ENCODE results near the gene GLDN. TPM values are rescaled to one million over a fixed set of nuclear protein-coding genes. Genes with fewer than 3 reads are reported as not detected.

The GLDN gene
- total RNA-seq, result 1 to 10 TPM in 2 of 4 donors, under 1 TPM in 1, not detected in 1; 0.48 to 3.7 (median 2.6) TPM

DNA sequence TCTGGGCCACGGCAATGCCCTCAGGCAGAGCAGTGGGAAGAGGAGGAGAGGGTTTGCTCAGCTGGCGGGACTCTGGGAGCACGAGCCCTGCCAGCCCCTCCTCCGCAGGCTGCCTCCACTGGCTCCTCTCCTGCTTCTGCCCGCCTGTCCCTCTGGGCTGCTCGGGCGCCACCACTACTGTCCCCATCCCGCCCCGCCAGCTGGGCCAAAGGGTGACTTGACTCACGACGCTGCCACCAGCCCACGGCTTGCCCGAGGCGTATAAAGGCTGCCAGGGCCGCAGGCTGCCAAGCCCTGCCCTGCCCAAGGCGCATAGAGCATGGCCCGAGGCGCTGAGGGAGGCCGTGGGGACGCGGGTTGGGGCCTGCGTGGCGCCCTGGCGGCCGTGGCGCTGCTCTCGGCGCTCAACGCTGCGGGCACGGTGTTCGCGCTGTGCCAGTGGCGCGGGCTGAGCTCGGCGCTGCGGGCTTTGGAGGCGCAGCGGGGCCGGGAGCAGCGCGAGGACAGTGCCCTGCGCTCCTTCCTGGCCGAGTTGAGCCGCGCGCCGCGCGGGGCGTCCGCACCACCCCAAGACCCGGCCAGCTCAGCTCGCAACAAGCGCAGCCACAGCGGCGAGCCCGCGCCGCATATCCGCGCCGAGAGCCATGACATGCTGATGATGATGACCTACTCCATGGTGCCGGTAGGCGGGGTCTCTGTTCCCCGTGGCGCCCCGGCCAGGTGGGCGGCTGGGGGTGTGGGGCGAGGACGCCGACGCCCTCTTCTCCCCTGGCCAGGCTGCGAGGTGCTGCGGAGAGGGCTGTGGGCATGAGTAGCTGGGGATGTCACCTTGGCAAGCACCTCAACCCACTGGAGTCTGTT lies at the start of gene GLDN:
Gene GLDN, plus strand, starts transcription at position 290 of the 861 bp plus-strand sequence. Its CDS starts 30 bp downstream, at position 320.
- TF ChIP-seq POLR2A (IDR thresholded peaks at IDR 0.05), result no peak
- no peak for TF ChIP-seq POLR2AphosphoS5 (IDR thresholded peaks at IDR 0.05)
- TF ChIP-seq, protein P1, sequence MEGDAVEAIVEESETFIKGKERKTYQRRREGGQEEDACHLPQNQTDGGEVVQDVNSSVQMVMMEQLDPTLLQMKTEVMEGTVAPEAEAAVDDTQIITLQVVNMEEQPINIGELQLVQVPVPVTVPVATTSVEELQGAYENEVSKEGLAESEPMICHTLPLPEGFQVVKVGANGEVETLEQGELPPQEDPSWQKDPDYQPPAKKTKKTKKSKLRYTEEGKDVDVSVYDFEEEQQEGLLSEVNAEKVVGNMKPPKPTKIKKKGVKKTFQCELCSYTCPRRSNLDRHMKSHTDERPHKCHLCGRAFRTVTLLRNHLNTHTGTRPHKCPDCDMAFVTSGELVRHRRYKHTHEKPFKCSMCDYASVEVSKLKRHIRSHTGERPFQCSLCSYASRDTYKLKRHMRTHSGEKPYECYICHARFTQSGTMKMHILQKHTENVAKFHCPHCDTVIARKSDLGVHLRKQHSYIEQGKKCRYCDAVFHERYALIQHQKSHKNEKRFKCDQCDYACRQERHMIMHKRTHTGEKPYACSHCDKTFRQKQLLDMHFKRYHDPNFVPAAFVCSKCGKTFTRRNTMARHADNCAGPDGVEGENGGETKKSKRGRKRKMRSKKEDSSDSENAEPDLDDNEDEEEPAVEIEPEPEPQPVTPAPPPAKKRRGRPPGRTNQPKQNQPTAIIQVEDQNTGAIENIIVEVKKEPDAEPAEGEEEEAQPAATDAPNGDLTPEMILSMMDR (IDR thresholded peaks at IDR 0.05), result no peak
- TF ChIP-seq EP300 (IDR thresholded peaks at IDR 0.05; ENCODE audit: low read depth), result no peak
- in situ Hi-C loops (cut with MboI; ENCODE audit: low pct_ligation_motif_present in 1 of 4, low pct_unique_long_range_greater_than_20kb in 1 of 4, low sequenced_read_pairs in 3 of 4) (no loop called here), intact Hi-C loops (cut with DNase I; ENCODE audit: low total_unique reads) (loop anchor here (2.0 kb wide), 1 partner anchor 19 kb away; no protein-coding TSS in a partner anchor)
- DNase-seq, result no peak
- Histone ChIP-seq H3K9me3 (no peaks in the 10 kb centered on the region), H3K4me3 (peak within 1 kb of the TSS in 3 of 4 donors; percentile 9 to 55 (median 30)), H3K4me1 (peaks cover 0 to 17% (median 11%) of the 10 kb centered on the region in 4 donors), H3K36me3 (no peaks in the 10 kb centered on the region), H3K27me3 (peaks cover 48% of the 10 kb centered on the region), H3K27ac (no peak within 1 kb of the TSS)
- WGBS, 2 donors (ENCODE audit: low coverage in 1 of 2), result 28% methylated on average over 5 of the region's 76 CpGs; no CpG with 5 or more reads in 1 of the 2 donors

DNA sequence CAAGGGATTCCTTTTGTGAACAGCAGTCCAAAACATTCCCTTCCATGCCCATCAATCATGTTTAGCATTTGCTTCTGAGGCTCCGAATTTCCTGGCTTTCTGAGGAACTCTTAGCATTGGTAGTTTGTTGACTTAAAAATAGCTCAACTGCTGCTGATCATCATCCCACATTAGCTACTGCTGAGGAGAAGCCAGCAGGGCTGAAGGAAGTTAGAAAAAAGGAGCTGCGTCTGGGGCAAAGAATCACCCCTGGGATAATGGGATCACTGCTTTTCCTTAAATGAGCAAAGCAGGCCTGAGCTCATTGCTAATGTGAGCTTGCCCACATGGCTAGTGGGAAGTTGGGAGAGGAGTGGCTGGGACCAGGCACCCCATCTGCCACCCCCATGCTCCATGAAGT lies 42.8 kb upstream of the GLDN start:
- 67 to 100% methylated on average over 1 to 2 of the region's 2 CpGs for WGBS, 2 donors (ENCODE audit: low coverage in 1 of 2)
- Histone ChIP-seq H3K4me1 (peaks cover 0 to 5% (median 0%) of the 10 kb centered on the region in 4 donors), H3K9me3 (no peaks in the 10 kb centered on the region), H3K36me3 (no peaks in the 10 kb centered on the region), H3K27ac (peak overlapping the region in 2 of 4 donors; percentile 15 to 34), H3K4me3 (no peak overlapping the region), H3K27me3 (no peaks in the 10 kb centered on the region)
- in situ Hi-C loops (cut with MboI; ENCODE audit: low pct_ligation_motif_present in 1 of 4, low pct_unique_long_range_greater_than_20kb in 1 of 4, low sequenced_read_pairs in 3 of 4) (no loop called here), intact Hi-C loops (cut with DNase I; ENCODE audit: low total_unique reads) (no loop called here)
- no peak for TF ChIP-seq POLR2AphosphoS5 (IDR thresholded peaks at IDR 0.05)
- no peak for TF ChIP-seq POLR2A (IDR thresholded peaks at IDR 0.05)
- no peak for TF ChIP-seq EP300 (IDR thresholded peaks at IDR 0.05; ENCODE audit: low read depth)
- TF ChIP-seq, protein P1 (IDR thresholded peaks at IDR 0.05), result no peak
- no peak for DNase-seq

DNA sequence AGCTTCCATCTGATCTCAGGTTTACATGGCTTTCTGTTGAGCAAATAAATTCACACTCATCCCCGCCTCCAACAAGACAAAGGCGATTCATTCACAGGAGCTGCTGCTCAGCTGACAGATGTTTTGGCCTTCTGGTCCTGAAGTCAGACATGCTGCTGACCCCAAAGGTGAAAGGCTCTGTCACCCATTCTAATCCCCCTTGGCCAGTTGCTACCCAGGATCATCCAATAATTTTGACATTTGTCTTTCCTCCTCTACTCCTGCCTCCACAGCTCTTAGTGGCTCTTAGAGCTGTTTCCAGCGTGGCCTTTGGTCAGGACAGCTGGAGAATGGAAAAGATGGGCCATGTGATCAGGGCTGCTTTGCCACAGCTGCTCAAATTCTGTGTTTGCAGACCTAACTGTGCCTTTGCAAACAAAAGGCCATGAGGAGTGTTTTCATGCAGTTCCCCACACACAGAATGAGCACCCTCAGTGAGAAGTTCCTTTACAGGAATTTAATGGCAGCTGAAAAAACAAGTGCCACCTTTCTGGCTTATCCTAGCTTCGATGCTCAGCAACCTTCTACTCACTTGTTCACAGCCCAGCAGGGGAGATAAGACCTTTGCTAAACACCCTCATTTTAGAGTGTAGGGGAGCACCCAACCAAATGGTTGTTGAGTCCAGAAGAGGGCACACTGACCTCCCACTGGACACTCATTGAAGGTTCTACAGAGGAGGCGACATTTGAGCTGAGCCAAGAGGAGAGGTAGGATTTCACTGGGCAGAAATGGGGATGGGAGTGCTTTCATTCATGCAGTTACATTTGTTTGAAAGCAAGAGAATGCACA lies 42.1 kb upstream of the GLDN start:
- in situ Hi-C loops (cut with MboI; ENCODE audit: low pct_ligation_motif_present in 1 of 4, low pct_unique_long_range_greater_than_20kb in 1 of 4, low sequenced_read_pairs in 3 of 4) (no loop called here), intact Hi-C loops (cut with DNase I; ENCODE audit: low total_unique reads) (no loop called here)
- peak overlapping the region in 2 of 4 donors; percentile 15 for H3K27ac ChIP-seq
- no peaks in the 10 kb centered on the region for H3K36me3 ChIP-seq
- TF ChIP-seq POLR2AphosphoS5 (IDR thresholded peaks at IDR 0.05), result no peak
- H3K4me3 ChIP-seq, result no peak overlapping the region
- H3K4me1 ChIP-seq, result peaks cover 0 to 5% (median 0%) of the 10 kb centered on the region in 4 donors
- 60 to 70% methylated on average over 1 to 5 of the region's 5 CpGs for WGBS, 2 donors (ENCODE audit: low coverage in 1 of 2)
- no peaks in the 10 kb centered on the region for H3K27me3 ChIP-seq
- H3K9me3 ChIP-seq, result no peaks in the 10 kb centered on the region
- DNase-seq, result no peak

DNA sequence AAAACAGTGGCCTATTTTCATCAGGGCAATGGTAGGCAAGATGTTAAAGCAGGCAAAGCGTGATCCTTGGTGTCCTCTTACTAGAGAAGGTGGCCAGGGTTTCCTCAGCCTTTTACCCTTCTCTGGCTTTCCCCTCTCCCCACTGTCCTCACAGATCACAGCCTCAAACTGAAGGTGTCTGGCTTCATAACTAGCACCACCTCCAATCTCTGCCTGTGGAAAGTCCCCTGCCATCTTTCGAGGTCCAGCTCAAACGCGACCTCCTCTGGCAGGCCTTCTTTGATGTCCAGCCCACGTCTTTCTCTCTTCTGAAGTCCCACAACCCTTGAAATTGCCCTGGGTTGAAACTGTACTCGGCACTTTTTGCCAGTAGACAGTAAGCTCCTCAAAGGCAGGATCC lies 39.0 kb upstream of the GLDN start:
- peaks cover 0 to 5% (median 0%) of the 10 kb centered on the region in 4 donors for H3K4me1 ChIP-seq
- no peaks in the 10 kb centered on the region for H3K9me3 ChIP-seq
- H3K4me3 ChIP-seq, result no peak overlapping the region
- H3K27me3 ChIP-seq, result no peaks in the 10 kb centered on the region
- H3K36me3 ChIP-seq, result no peaks in the 10 kb centered on the region
- intact Hi-C loops (cut with DNase I; ENCODE audit: low total_unique reads) (no loop called here), in situ Hi-C loops (cut with MboI; ENCODE audit: low pct_ligation_motif_present in 1 of 4, low pct_unique_long_range_greater_than_20kb in 1 of 4, low sequenced_read_pairs in 3 of 4) (no loop called here)
- TF ChIP-seq POLR2AphosphoS5 (IDR thresholded peaks at IDR 0.05) (no peak), POLR2A (IDR thresholded peaks at IDR 0.05) (no peak), EP300 (IDR thresholded peaks at IDR 0.05; ENCODE audit: low read depth) (no peak)
- TF ChIP-seq, protein P1 (IDR thresholded peaks at IDR 0.05), result no peak
- no peak for DNase-seq
- WGBS, 2 donors (ENCODE audit: low coverage in 1 of 2), result 71 to 90% methylated on average over 5 to 6 of the region's 6 CpGs
- H3K27ac ChIP-seq, result no peak overlapping the region

Measured in transverse colon (tissue), 4 donors.